HG03342 (cell line): ENCODE data around the gene PLEKHG4B.

Experiments
- ATAC-seq: cut with Tn5 transposase; IDR thresholded peaks from one replicate; pipeline ENCODE4 v1.9.1; 2021; ENCODE audit warnings: mild to moderate bottlenecking, moderate library complexity; ENCODE audit not compliant: unreplicated experiment

The PLEKHG4B gene

GRCh38 chr5:75331-76320 is 16.3 kb upstream of the PLEKHG4B start:
- ATAC-seq: no peak

GRCh38 chr5:76358-77169 is 15.4 kb upstream of the PLEKHG4B start:
- ATAC-seq: no peak

- ATAC-seq: no peak
Measured at GRCh38 chr5:77170-77501, 14.8 kb upstream of the PLEKHG4B start.

GRCh38 chr5:77546-77945 is 14.4 kb upstream of the PLEKHG4B start:
- no peak for ATAC-seq

GRCh38 chr5:77957-78804 is 13.8 kb upstream of the PLEKHG4B start:
- no peak for ATAC-seq

- ATAC-seq: no peak
Measured at GRCh38 chr5:78805-79149, 13.2 kb upstream of the PLEKHG4B start.

GRCh38 chr5:79263-79662 is 12.7 kb upstream of the PLEKHG4B start:
- no peak for ATAC-seq

- ATAC-seq: no peak
Measured at GRCh38 chr5:79821-80220, 12.1 kb upstream of the PLEKHG4B start.

- ATAC-seq: no peak
Measured at GRCh38 chr5:81391-82021, 10.5 kb upstream of the PLEKHG4B start.

- no peak for ATAC-seq
Measured at GRCh38 chr5:82097-82496, 9.9 kb upstream of the PLEKHG4B start.

GRCh38 chr5:82570-82969 is 9.4 kb upstream of the PLEKHG4B start:
- ATAC-seq: no peak

GRCh38 chr5:83029-83428 is 8.9 kb upstream of the PLEKHG4B start:
- no peak for ATAC-seq

- ATAC-seq: no peak
Measured at GRCh38 chr5:85334-85995, 6.5 kb upstream of the PLEKHG4B start.

- ATAC-seq: no peak
Measured at GRCh38 chr5:89337-90286, 2.4 kb upstream of the PLEKHG4B start.

GRCh38 chr5:90590-91547 is 1.1 kb upstream of the PLEKHG4B start:
- ATAC-seq: no peak

GRCh38 chr5:92401-93220 is 643 bp downstream of the PLEKHG4B start:
- ATAC-seq: no peak
